Measurements from ENCODE around the gene ARMH1. TPM values are rescaled to one million over a fixed set of nuclear protein-coding genes. Genes with fewer than 3 reads are reported as not detected.

Gene ARMH1
- total and polyA plus RNA-seq, 2 experiments from 2014 or later: 1.4 to 1.6 TPM

- no peaks in the 10 kb centered on the region for H4K20me1 ChIP-seq (ENCODE audit: insufficient read depth)
- peaks cover 12% of the 10 kb centered on the region; the same call in 1 of the 2 replicates for H3F3A ChIP-seq (ENCODE audit: insufficient read depth)
- H3K79me2 ChIP-seq (ENCODE audit: insufficient read depth): no peaks in the 10 kb centered on the region
- H3K27ac ChIP-seq: 0 out of 2 replicates have a peak overlapping the region, but pooled peaks have one; percentile 28
- no peak overlapping the region for H3K4me3 ChIP-seq
- peak overlapping the region; percentile 38; the same call in 1 of the 2 replicates for H3K9ac ChIP-seq
- no peaks in the 10 kb centered on the region for H3K27me3 ChIP-seq (replicated peaks; ENCODE audit: insufficient read depth)
- WGBS, 2 experiments (ENCODE audit: low coverage in 1 of 2, low lambda C conversion rate in 2 of 2, missing lambda C conversion rate in 2 of 2): 40 to 46% methylated on average over 14 of the region's 14 CpGs
- TF ChIP-seq EZH2phosphoT487 (IDR thresholded peaks at IDR 0.05; ENCODE audit: insufficient read depth, low read depth) (no peak), EZH2 (IDR thresholded peaks at IDR 0.05; ENCODE audit: insufficient read depth, poor library complexity, severe bottlenecking) (no peak)
- in situ Hi-C loops (cut with MboI): no loop called here
- H3K4me2 ChIP-seq (ENCODE audit: unreplicated experiment): no peak overlapping the region
- no peaks in the 10 kb centered on the region for H3K9me2 ChIP-seq (ENCODE audit: insufficient read depth)
- peak overlapping the region; percentile 65 for H2AFZ ChIP-seq
- DNase-seq: peak; percentile 58
- H3K4me1 ChIP-seq (ENCODE audit: insufficient read depth): peaks cover 3% of the 10 kb centered on the region
- H3K36me3 ChIP-seq (ENCODE audit: low read depth): no peaks in the 10 kb centered on the region
- no peaks in the 10 kb centered on the region for H3K9me3 ChIP-seq (ENCODE audit: low read depth)
Measured at GRCh38 chr1:44721485-44722361, 47.2 kb downstream of the ARMH1 start.

GRCh38 chr1:44723064-44723463, 48.5 kb downstream of the ARMH1 start:
- Histone ChIP-seq H3K9me3 (ENCODE audit: low read depth) (no peaks in the 10 kb centered on the region), H3K36me3 (ENCODE audit: low read depth) (no peaks in the 10 kb centered on the region), H3K4me3 (no peak overlapping the region), H2AFZ (no peak overlapping the region), H4K20me1 (ENCODE audit: insufficient read depth) (no peaks in the 10 kb centered on the region), H3F3A (ENCODE audit: insufficient read depth) (peaks cover 18% of the 10 kb centered on the region), H3K27ac (no peak overlapping the region), H3K79me2 (ENCODE audit: insufficient read depth) (no peaks in the 10 kb centered on the region), H3K9me2 (ENCODE audit: insufficient read depth) (no peaks in the 10 kb centered on the region), H3K4me2 (ENCODE audit: unreplicated experiment) (no peak overlapping the region), H3K27me3 (replicated peaks; ENCODE audit: insufficient read depth) (no peaks in the 10 kb centered on the region), H3K4me1 (ENCODE audit: insufficient read depth) (peaks cover 5% of the 10 kb centered on the region), H3K9ac (no peak overlapping the region)
- no peak for DNase-seq
- in situ Hi-C loops (cut with MboI): no loop called here
- WGBS, 2 experiments (ENCODE audit: low coverage in 1 of 2, low lambda C conversion rate in 2 of 2, missing lambda C conversion rate in 2 of 2): 84 to 85% methylated on average over 9 of the region's 9 CpGs
- TF ChIP-seq EZH2phosphoT487 (IDR thresholded peaks at IDR 0.05; ENCODE audit: insufficient read depth, low read depth): no peak
- no peak for TF ChIP-seq EZH2 (IDR thresholded peaks at IDR 0.05; ENCODE audit: insufficient read depth, poor library complexity, severe bottlenecking)

DNA sequence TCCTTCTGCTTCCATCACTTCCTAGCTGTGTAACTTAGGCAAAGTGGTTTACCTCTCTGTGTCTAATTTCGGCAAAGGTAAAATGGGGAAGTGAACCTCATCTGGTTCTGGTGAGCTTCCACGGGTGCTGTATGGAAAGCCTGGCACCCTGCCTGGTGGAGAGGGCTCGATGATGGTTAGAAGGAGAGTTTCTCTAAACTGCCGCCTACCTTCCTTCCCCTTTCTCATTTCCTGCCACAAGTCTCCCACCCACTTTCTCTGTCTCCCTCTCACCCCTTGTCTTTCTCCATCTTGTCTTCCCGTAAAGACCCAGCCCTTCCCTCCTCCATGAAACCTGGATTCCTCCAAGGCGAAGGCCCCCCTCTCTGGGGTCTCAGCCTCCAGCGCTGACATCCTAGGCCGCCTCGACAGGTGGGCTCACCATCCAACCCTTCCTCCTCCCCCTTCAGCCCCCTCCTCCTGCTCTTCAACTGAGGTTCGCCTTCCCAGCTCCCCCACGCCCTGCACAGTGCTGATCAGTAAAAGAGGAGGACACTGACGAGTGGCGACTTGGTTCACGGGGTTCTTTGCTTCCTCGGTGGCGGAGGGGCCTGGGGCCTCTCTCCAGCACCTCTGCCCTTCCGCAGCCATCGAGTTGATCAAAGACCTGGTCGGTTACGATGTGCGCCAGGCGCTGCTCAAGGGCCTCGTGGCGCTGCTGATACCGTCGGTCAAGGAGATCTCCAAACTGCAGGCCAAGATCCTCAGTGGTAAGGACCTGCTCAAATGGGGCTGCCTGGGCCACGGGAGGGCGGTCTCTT, 49.2 kb downstream of the ARMH1 start:
- Histone ChIP-seq H3K4me3 (no peak overlapping the region), H3K27ac (no peak overlapping the region), H3K4me1 (ENCODE audit: insufficient read depth) (peaks cover 5% of the 10 kb centered on the region), H3K9me2 (ENCODE audit: insufficient read depth) (no peaks in the 10 kb centered on the region), H3K27me3 (replicated peaks; ENCODE audit: insufficient read depth) (no peaks in the 10 kb centered on the region), H3K79me2 (ENCODE audit: insufficient read depth) (no peaks in the 10 kb centered on the region), H3K4me2 (ENCODE audit: unreplicated experiment) (no peak overlapping the region), H3K9ac (no peak overlapping the region), H3F3A (ENCODE audit: insufficient read depth) (peaks cover 24% of the 10 kb centered on the region), H3K36me3 (ENCODE audit: low read depth) (no peaks in the 10 kb centered on the region), H3K9me3 (ENCODE audit: low read depth) (no peaks in the 10 kb centered on the region), H2AFZ (no peak overlapping the region), H4K20me1 (ENCODE audit: insufficient read depth) (no peaks in the 10 kb centered on the region)
- no peak for TF ChIP-seq EZH2 (IDR thresholded peaks at IDR 0.05; ENCODE audit: insufficient read depth, poor library complexity, severe bottlenecking)
- TF ChIP-seq EZH2phosphoT487 (IDR thresholded peaks at IDR 0.05; ENCODE audit: insufficient read depth, low read depth): no peak
- in situ Hi-C loops (cut with MboI): no loop called here
- DNase-seq: no peak
- WGBS, 2 experiments (ENCODE audit: low coverage in 1 of 2, low lambda C conversion rate in 2 of 2, missing lambda C conversion rate in 2 of 2): 84 to 86% methylated on average over 17 to 28 of the region's 28 CpGs

DNA sequence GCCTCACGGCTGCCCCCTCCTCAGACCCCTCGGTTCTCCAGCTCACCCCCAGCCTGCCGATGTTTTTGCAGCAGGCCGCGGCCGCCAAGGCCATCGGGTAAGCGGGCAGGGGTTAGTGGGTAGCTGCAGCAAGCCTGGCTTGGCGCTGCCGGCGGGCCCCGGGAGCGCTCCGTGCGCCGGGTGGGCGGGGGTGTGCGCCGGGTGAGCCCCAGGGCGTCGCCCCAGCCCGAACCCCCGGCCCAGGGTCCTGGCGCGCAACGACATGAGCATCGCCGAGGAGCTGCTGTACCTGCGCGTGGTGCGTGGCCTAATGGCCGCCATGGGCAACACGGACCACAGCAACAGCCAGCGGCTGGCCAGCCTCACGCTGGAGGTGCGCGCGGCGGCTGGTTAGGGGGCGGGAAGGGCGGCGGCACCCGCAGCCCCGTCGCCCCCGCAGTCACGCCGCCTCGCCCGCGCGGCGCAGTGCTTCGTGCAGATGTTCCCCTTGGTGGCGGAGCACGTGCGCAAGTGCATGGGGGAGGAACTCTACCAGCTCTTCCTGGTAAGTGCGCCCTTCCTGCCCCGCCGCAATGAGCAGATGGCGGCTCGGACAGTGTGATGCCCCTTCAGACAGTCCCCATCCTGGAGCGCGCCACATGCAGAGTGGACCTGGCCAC, 49.9 kb downstream of the ARMH1 start:
- no peak overlapping the region for H2AFZ ChIP-seq
- no peaks in the 10 kb centered on the region for H3K9me2 ChIP-seq (ENCODE audit: insufficient read depth)
- no peaks in the 10 kb centered on the region for H3K79me2 ChIP-seq (ENCODE audit: insufficient read depth)
- no peaks in the 10 kb centered on the region for H4K20me1 ChIP-seq (ENCODE audit: insufficient read depth)
- in situ Hi-C loops (cut with MboI): no loop called here
- no peak overlapping the region for H3K9ac ChIP-seq
- H3K27ac ChIP-seq: no peak overlapping the region
- peaks cover 5% of the 10 kb centered on the region for H3K4me1 ChIP-seq (ENCODE audit: insufficient read depth)
- TF ChIP-seq EZH2 (IDR thresholded peaks at IDR 0.05; ENCODE audit: insufficient read depth, poor library complexity, severe bottlenecking): no peak
- TF ChIP-seq EZH2phosphoT487 (IDR thresholded peaks at IDR 0.05; ENCODE audit: insufficient read depth, low read depth): no peak
- 46 to 50% methylated on average over 22 to 60 of the region's 64 CpGs for WGBS, 2 experiments (ENCODE audit: low coverage in 1 of 2, low lambda C conversion rate in 2 of 2, missing lambda C conversion rate in 2 of 2)
- no peak for DNase-seq
- no peaks in the 10 kb centered on the region for H3K9me3 ChIP-seq (ENCODE audit: low read depth)
- no peak overlapping the region for H3K4me3 ChIP-seq
- H3K4me2 ChIP-seq (ENCODE audit: unreplicated experiment): no peak overlapping the region
- H3K36me3 ChIP-seq (ENCODE audit: low read depth): no peaks in the 10 kb centered on the region
- H3F3A ChIP-seq (ENCODE audit: insufficient read depth): peaks cover 31% of the 10 kb centered on the region
- H3K27me3 ChIP-seq (replicated peaks; ENCODE audit: insufficient read depth): no peaks in the 10 kb centered on the region
